H9 (cell line): ENCODE data around the gene ERP27. TPM values are rescaled to one million over a fixed set of nuclear protein-coding genes. Genes with fewer than 3 reads are reported as not detected.

ENCODE experiments used
- DNase-seq: peaks from one replicate; pipeline ENCODE4 v3.0.0-alpha.2; 2017
- H2AFZ ChIP-seq: one replicate; pipeline ENCODE4 v1.6.1; 2013; ENCODE audit warnings: mild to moderate bottlenecking, low read length, control low read depth, moderate library complexity
- H2AK5ac ChIP-seq: 2 replicates; pipeline ENCODE4 v1.6.1; 2013; ENCODE audit warnings: low read length, control low read depth, mixed read lengths; ENCODE audit not compliant: insufficient read length
- H2BK120ac ChIP-seq: one replicate; pipeline ENCODE4 v1.6.1; 2013; ENCODE audit warnings: low read depth, mild to moderate bottlenecking, low read length, control low read depth, inconsistent platforms; ENCODE audit not compliant: poor library complexity, severe bottlenecking
- H2BK12ac ChIP-seq: 2 replicates; pipeline ENCODE4 v1.6.1; 2013; ENCODE audit warnings: low read length, control low read depth, mixed read lengths, low read depth; ENCODE audit not compliant: insufficient read length
- H2BK15ac ChIP-seq: 2 replicates; pipeline ENCODE4 v1.6.1; 2013; ENCODE audit warnings: low read depth, low read length, control low read depth
- H2BK20ac ChIP-seq: one replicate; pipeline ENCODE4 v1.6.1; 2013; ENCODE audit warnings: low read depth, mild to moderate bottlenecking, low read length, control low read depth, inconsistent platforms; ENCODE audit not compliant: poor library complexity, severe bottlenecking
- H2BK5ac ChIP-seq: 2 replicates; pipeline ENCODE4 v1.6.1; 2013; ENCODE audit warnings: low read length, control low read depth, mixed read lengths; ENCODE audit not compliant: insufficient read length
- H3K14ac ChIP-seq: 2 replicates; pipeline ENCODE4 v1.6.1; 2013; ENCODE audit warnings: low read length, control low read depth; ENCODE audit not compliant: insufficient read depth
- H3K18ac ChIP-seq: 2 replicates; pipeline ENCODE4 v1.6.1; 2013; ENCODE audit warnings: low read depth, mild to moderate bottlenecking, mixed read lengths, low read length, control low read depth; ENCODE audit not compliant: insufficient read length
- H3K23ac ChIP-seq: 2 replicates; pipeline ENCODE4 v1.6.1; 2013; ENCODE audit warnings: low read length, control low read depth, mixed read lengths, low read depth; ENCODE audit not compliant: insufficient read length
- H3K23me2 ChIP-seq: 2 replicates; pipeline ENCODE4 v1.6.1; 2013; ENCODE audit warnings: low read depth, mild to moderate bottlenecking, mixed read lengths, low read length, control low read depth; ENCODE audit not compliant: insufficient read length, poor library complexity, severe bottlenecking
- H3K27ac ChIP-seq: 2 replicates; pipeline ENCODE4 v1.5.1; 2013; ENCODE audit warnings: low read length, control low read depth, mixed read lengths, low read depth; ENCODE audit not compliant: insufficient read length
- H3K27me3 ChIP-seq: 2 replicates; pipeline ENCODE4 v1.6.1; 2013; ENCODE audit warnings: low read length, control low read depth, inconsistent platforms; ENCODE audit not compliant: insufficient read depth
- H3K4ac ChIP-seq: 2 replicates; pipeline ENCODE4 v1.6.1; 2013; ENCODE audit warnings: low read depth, mild to moderate bottlenecking, control low read depth, inconsistent platforms, low read length, moderate library complexity
- H3K4me1 ChIP-seq: 2 replicates; pipeline ENCODE4 v1.6.1; 2013; ENCODE audit warnings: low read length, control low read depth, inconsistent platforms; ENCODE audit not compliant: insufficient read depth
- H3K4me2 ChIP-seq: 2 replicates; pipeline ENCODE4 v1.6.1; 2013; ENCODE audit warnings: low read length, control low read depth, mixed read lengths; ENCODE audit not compliant: insufficient read length, insufficient read depth
- H3K56ac ChIP-seq: 2 replicates; pipeline ENCODE4 v1.6.1; 2013; ENCODE audit warnings: low read depth, mild to moderate bottlenecking, mixed read lengths, low read length, control low read depth; ENCODE audit not compliant: insufficient read length
- H3K79me1 ChIP-seq: 2 replicates; pipeline ENCODE4 v1.6.1; 2013; ENCODE audit warnings: low read depth, mild to moderate bottlenecking, moderate library complexity, low read length, control low read depth, inconsistent platforms; ENCODE audit not compliant: insufficient read depth, poor library complexity, severe bottlenecking
- H3K79me2 ChIP-seq: 2 replicates; pipeline ENCODE4 v1.6.1; 2013; ENCODE audit warnings: low read length, control low read depth, inconsistent platforms; ENCODE audit not compliant: insufficient read depth
- H3K9ac ChIP-seq: 2 replicates; pipeline ENCODE4 v1.6.1; 2013; ENCODE audit warnings: low read length, control low read depth, mixed read lengths; ENCODE audit not compliant: insufficient read length; ENCODE audit errors: extremely low read depth
- H3K9me3 ChIP-seq: one replicate; pipeline ENCODE4 v1.6.1; 2013; ENCODE audit warnings: low read depth, low read length, inconsistent platforms; ENCODE audit not compliant: control insufficient read depth
- H3T11ph ChIP-seq: one replicate; pipeline ENCODE4 v1.6.1; 2013; ENCODE audit warnings: mild to moderate bottlenecking, low read length, control low read depth, inconsistent platforms
- H4K20me1 ChIP-seq: one replicate; pipeline ENCODE4 v1.6.1; 2013; ENCODE audit not compliant: control insufficient read depth, insufficient read length, insufficient read depth
- H4K5ac ChIP-seq: 2 replicates; pipeline ENCODE4 v1.6.1; 2013; ENCODE audit warnings: low read depth, mild to moderate bottlenecking, mixed read lengths, low read length, control low read depth; ENCODE audit not compliant: insufficient read length
- H4K8ac ChIP-seq: replicated peaks from 2 replicates; pipeline ENCODE4 v1.6.1; 2013; ENCODE audit warnings: low read length, control low read depth, mixed read lengths, low read depth; ENCODE audit not compliant: insufficient read length
- H4K91ac ChIP-seq: 2 replicates; pipeline ENCODE4 v1.6.1; 2013; ENCODE audit warnings: low read depth, mild to moderate bottlenecking, moderate library complexity, mixed read lengths, low read length, control low read depth; ENCODE audit not compliant: insufficient read length
- H3K27ac Mint-ChIP-seq, 3 experiments: 2 replicates in 2 of 3; 3 replicates in 1 of 3; pipeline ENCODE4 v1.8.0; 2020 to 2021; ENCODE audit warnings: mixed read lengths in 3 of 3, mild to moderate bottlenecking in 1 of 3, moderate library complexity in 1 of 3
- H3K27me3 Mint-ChIP-seq: 2 replicates; pipeline ENCODE4 v1.8.0; 2021; ENCODE audit warnings: low read depth, mild to moderate bottlenecking, moderate library complexity, mixed read lengths
- H3K36me3 Mint-ChIP-seq, 3 experiments: 2 replicates in 2 of 3; 3 replicates in 1 of 3; pipeline ENCODE4 v1.8.0; 2020 to 2021; ENCODE audit warnings: low read depth in 3 of 3, mixed read lengths in 3 of 3; ENCODE audit not compliant: insufficient read depth in 1 of 3
- H3K4me1 Mint-ChIP-seq, 2 experiments: 2 replicates each; pipeline ENCODE4 v1.8.0; 2020; ENCODE audit warnings: mixed read lengths in 2 of 2
- H3K4me3 Mint-ChIP-seq, 2 experiments: 2 replicates in 1 of 2; 3 replicates in 1 of 2; pipeline ENCODE4 v1.8.0; 2020 to 2021; ENCODE audit warnings: mild to moderate bottlenecking in 2 of 2, mixed read lengths in 2 of 2, moderate library complexity in 1 of 2
- H3K9me3 Mint-ChIP-seq, 2 experiments: 2 replicates in 1 of 2; 3 replicates in 1 of 2; pipeline ENCODE4 v1.8.0; 2020; ENCODE audit warnings: mild to moderate bottlenecking in 2 of 2, mixed read lengths in 2 of 2, moderate library complexity in 1 of 2
- CTCF ChIP-seq: fragments of 200-600 bp; sonication (generic); conservative IDR thresholded peaks from 3 replicates; pipeline ENCODE4 v1.8.0; 2021; ENCODE audit warnings: antibody characterized with exemption, mild to moderate bottlenecking
- WGBS: extraction: QIAGEN DNeasy Blood & Tissue Kit; methylation state at CpG from one replicate; pipeline ENCODE4 v1.1.7; 2013; ENCODE audit warnings: missing lambda C conversion rate, low lambda C conversion rate, mixed read lengths; ENCODE audit not compliant: insufficient read length; ENCODE audit errors: extremely low coverage; 5-methylcytosine and 5-hydroxymethylcytosine counted together
- total RNA-seq: library from RNA; stranded (reverse); gene quantifications from 2 replicates; pipeline ENCODE4 v1.2.1, GENCODE V29; 2021

Gene ERP27
- total RNA-seq, 1 experiment from 2014 or later = not detected

GRCh38 chr12:14961466-14962152 is 23.3 kb upstream of the ERP27 start, which contains the start of gene ARHGDIB:
ARHGDIB (minus strand) TSS chr12:14961601; CDS start chr12:14950712, 10,889 bp downstream.
- peaks cover 12 to 13% of the 10 kb centered on the region in 2 experiments for H3K4me1 Mint-ChIP-seq
- H2AFZ ChIP-seq = peak within 1 kb of the TSS; percentile 65
- H3K79me2 ChIP-seq = no peaks in the 10 kb centered on the region
- no peak within 1 kb of the TSS for H2BK120ac ChIP-seq
- no peak within 1 kb of the TSS for H3K23ac ChIP-seq
- no peak within 1 kb of the TSS for H3K18ac ChIP-seq
- no peak within 1 kb of the TSS for H2BK20ac ChIP-seq
- no peak within 1 kb of the TSS for H4K5ac ChIP-seq
- no peak within 1 kb of the TSS for H3T11ph ChIP-seq
- no peak within 1 kb of the TSS for H2BK12ac ChIP-seq
- H3K27ac ChIP-seq = no peak within 1 kb of the TSS
- H3K36me3 Mint-ChIP-seq = no peaks in the 10 kb centered on the region
- no peak within 1 kb of the TSS for H2BK5ac ChIP-seq
- no CpG with 5 or more reads among the region's 14 CpGs for WGBS
- no peak for DNase-seq
- H3K23me2 ChIP-seq = no peaks in the 10 kb centered on the region
- no peak within 1 kb of the TSS for H3K9ac ChIP-seq
- no peaks in the 10 kb centered on the region for H3K9me3 ChIP-seq
- no peaks in the 10 kb centered on the region for H4K20me1 ChIP-seq
- no peak within 1 kb of the TSS for H4K8ac ChIP-seq
- no peaks in the 10 kb centered on the region for H3K9me3 Mint-ChIP-seq
- no peak for TF ChIP-seq CTCF
- no peak within 1 kb of the TSS for H3K4ac ChIP-seq
- no peaks in the 10 kb centered on the region for H3K79me1 ChIP-seq
- H3K27me3 Mint-ChIP-seq = no peaks in the 10 kb centered on the region
- no peaks in the 10 kb centered on the region for H3K27me3 ChIP-seq
- H4K91ac ChIP-seq = no peak within 1 kb of the TSS
- no peak within 1 kb of the TSS for H3K4me2 ChIP-seq
- no peak within 1 kb of the TSS for H3K14ac ChIP-seq
- H3K4me1 ChIP-seq = peaks cover 3% of the 10 kb centered on the region
- no peak within 1 kb of the TSS for H2AK5ac ChIP-seq
- H3K4me3 Mint-ChIP-seq = no peak within 1 kb of the TSS; a peak in 2 of 5 replicates
- H2BK15ac ChIP-seq = no peak within 1 kb of the TSS
- H3K56ac ChIP-seq = no peak within 1 kb of the TSS
- peak within 1 kb of the TSS in 2 of 3 experiments; percentile 68 to 74; a peak in 4 of 7 replicates for H3K27ac Mint-ChIP-seq
